ENCODE measurements around the gene CACNA2D3.

DNA sequence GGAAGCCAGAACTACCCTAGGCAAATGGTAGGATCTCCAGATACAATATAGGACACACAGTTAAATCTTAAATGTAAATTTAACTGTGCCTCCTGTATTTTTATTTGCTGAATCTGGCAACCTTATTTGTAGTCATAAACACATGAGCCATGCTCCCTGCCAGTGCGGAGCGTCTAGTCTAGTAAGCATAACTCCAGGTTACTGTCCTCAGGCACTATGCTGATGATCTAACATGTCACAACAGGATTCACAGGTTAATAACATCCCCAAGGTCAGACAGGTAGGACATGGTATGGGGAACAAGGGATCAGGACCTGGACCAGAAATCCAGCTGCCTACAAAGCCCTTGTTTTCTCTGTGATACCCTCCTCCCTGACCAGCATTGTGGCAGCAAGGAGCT is 305.1 kb downstream of the CACNA2D3 start:
- TF ChIP-seq EZH2phosphoT487 (IDR thresholded peaks at IDR 0.05; ENCODE audit: insufficient read depth, low read depth) (no peak), EZH2 (IDR thresholded peaks at IDR 0.05; ENCODE audit: insufficient read depth, poor library complexity, severe bottlenecking) (no peak)
